ENCODE results near the gene PPIP5K1. TPM values are rescaled to one million over a fixed set of nuclear protein-coding genes. Genes with fewer than 3 reads are reported as not detected.
"Not testable (repeated sequence)": the region's sequence is repeated elsewhere in the genome, so short reads cannot be mapped to it uniquely, and the experiment has no call there.

The PPIP5K1 gene
- total RNA-seq, 2 donors from 2014 or later: 19.0 to 58.4 TPM

DNA sequence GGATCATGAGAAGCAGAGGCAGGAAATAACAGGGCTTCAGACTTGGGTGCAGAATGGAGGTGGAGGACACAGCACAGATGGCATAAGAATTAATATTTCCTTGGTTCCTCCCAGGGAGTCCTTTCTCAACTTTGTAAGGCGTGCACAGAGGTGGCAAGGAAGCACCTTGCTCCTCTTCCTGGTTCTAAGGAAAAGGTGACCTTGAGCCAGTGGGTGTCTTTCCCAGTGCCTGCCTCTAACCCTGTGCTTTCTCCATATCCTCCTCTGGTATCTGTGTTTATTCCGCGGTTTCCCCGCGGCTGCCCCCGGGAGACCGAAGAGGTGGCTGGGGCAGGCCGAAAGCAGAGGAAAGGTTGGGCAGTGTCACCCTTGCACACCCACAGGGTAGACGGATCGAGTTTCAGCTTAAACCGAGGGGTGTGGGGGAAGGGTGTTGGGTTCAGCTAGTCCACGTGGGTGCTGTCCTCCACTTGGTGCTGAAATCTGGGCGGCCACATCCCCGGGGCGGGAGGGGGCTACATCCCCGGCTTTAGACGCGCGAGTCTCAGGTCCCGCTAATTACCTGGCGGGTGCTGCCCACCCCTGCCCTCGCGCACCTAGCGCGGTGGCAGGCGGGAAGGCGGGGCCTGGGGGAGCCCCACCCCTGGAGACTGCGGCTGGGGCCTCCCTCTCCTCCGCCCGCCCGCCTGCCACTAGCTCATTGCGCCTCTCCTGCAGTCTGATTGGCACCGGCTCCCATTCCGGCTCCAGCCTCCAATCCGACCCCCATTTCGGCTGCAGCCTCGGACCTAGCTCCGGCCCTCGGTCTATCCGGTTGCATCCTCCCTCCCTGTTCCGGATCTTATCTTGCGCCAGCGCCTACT lies 3.6 kb upstream of the PPIP5K1 start, which contains the start of gene CKMT1B:
TSS of gene CKMT1B (plus strand) at position 700 of the 863 bp plus-strand sequence. CDS start 192 bp downstream, outside the sequence.
- H3K9me3 ChIP-seq; H3K4me3 ChIP-seq; H3K4me1 ChIP-seq (replicated peaks); intact Hi-C loops (cut with DNase I); H3K27ac ChIP-seq; DNase-seq (ENCODE audit: low spot score); H3K36me3 ChIP-seq; H3K27me3 ChIP-seq (replicated peaks; ENCODE audit: insufficient read depth): not testable (repeated sequence)
- no CpG with 5 or more reads among the region's 43 CpGs for WGBS

DNA sequence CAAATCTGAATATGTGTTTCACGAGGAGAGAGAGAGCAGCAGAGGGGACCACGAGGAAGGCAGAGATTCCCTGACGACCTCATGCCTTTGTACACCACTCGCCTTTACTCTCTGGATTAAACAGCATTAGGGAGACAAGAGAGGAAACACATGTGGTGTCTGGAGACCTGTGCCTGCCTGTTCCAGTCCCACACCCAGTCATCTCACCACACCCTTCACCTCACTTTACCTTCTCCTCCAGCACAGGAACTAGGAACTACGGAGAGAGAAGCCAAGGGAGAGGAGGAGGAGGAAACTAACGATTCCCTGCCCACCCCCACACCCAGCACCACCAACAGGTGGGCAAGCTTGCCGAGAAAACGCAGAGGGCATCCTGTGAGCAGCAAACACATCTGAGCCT lies 2.8 kb upstream of the PPIP5K1 start:
- DNase-seq (ENCODE audit: low spot score); H3K36me3 ChIP-seq; H3K4me3 ChIP-seq; H3K4me1 ChIP-seq (replicated peaks); H3K9me3 ChIP-seq; H3K27me3 ChIP-seq (replicated peaks; ENCODE audit: insufficient read depth); H3K27ac ChIP-seq; intact Hi-C loops (cut with DNase I): not testable (repeated sequence)
- 10% methylated on average over 4 of the region's 8 CpGs for WGBS

DNA sequence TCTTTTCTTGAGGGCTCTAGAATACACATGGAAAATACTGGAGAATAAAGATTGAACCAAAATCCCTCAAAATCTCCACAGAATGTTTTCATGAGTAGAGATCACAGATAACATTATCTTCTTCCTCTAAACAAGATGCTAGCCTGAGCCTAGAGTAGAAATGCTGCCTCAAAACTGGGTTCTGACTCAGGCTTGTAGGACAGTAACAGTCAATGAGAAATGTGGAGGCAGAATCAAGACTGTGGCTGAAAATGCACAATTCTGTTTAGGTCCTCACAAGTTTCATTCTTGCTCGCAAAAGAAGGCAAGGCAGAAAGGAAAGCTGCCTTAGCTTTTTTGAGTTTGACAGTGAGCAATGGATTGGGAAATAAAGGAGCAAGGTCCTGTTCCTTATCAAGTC lies 15.4 kb downstream of the PPIP5K1 start:
- H3K27me3 ChIP-seq (replicated peaks; ENCODE audit: insufficient read depth); H3K9me3 ChIP-seq; H3K4me1 ChIP-seq (replicated peaks); H3K4me3 ChIP-seq; H3K36me3 ChIP-seq; H3K27ac ChIP-seq; DNase-seq (ENCODE audit: low spot score); intact Hi-C loops (cut with DNase I): not testable (repeated sequence)
- WGBS: no CpG with 5 or more reads among the region's 1 CpG

DNA sequence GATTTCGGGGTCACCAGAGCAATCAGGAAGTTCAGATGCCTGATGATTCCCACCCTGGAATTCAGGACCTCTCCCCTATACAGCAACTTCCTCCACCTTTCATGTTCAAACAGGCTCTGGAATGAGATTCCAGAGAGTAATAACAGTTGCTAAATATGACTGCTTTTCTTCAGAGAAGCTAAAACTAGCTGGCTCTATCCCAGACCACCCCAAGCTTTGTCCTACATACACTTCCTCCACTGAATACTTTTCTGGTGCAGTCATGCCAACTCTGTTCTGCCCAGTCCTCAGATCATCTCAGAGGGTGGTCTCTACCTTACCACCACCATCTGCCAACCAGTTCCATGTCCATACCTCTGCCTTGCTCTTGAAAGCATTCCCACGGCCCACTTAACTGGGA lies 23.4 kb downstream of the PPIP5K1 start:
- H3K27me3 ChIP-seq (replicated peaks; ENCODE audit: insufficient read depth); H3K27ac ChIP-seq; DNase-seq (ENCODE audit: low spot score); intact Hi-C loops (cut with DNase I); H3K9me3 ChIP-seq; H3K36me3 ChIP-seq; H3K4me3 ChIP-seq; H3K4me1 ChIP-seq (replicated peaks): not testable (repeated sequence)
- no CpG with 5 or more reads among the region's 2 CpGs for WGBS

DNA sequence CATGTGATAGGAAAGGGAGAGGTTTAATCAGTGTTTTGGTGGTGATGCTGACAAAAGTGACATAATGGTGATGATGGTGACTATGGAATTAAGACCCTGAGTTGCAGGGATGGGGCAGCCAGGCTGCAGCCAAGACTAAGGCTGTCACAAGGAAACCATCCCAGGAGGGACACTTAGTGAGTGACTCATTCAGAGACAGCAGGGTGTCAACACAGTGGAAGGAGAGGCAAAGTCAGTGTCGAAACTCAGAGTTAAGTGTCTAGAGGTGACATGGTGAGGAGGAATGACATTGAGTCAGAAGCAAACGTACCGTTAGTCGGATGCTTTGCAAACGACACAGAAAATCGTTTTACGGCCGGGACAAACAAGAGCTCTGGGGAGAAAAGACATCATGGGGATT lies 26.2 kb downstream of the PPIP5K1 start:
- H3K27ac ChIP-seq; H3K4me1 ChIP-seq (replicated peaks); H3K4me3 ChIP-seq; H3K9me3 ChIP-seq; H3K27me3 ChIP-seq (replicated peaks; ENCODE audit: insufficient read depth); H3K36me3 ChIP-seq; DNase-seq (ENCODE audit: low spot score); intact Hi-C loops (cut with DNase I): not testable (repeated sequence)
- no CpG with 5 or more reads among the region's 8 CpGs for WGBS

DNA sequence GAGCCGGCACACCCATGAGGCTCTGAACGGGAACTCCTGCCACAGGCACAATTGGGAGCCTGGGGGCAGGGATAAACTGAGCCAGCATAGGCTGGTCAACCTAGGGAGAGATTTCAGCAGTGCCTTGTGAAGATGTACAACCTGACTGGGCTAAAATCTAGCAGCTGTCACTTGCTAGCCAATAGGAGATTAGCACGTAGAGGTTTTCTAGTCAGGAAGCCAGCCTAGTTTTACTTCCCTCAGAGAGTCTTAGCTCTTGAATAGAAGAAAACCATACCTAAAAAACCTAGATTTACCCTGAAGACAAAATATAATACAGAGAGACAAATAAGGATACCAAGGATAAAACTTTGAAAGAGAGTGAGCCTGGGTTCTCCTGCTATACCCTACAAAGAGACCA lies 27.3 kb downstream of the PPIP5K1 start:
- intact Hi-C loops (cut with DNase I); DNase-seq (ENCODE audit: low spot score); H3K9me3 ChIP-seq; H3K27ac ChIP-seq; H3K27me3 ChIP-seq (replicated peaks; ENCODE audit: insufficient read depth); H3K36me3 ChIP-seq; H3K4me1 ChIP-seq (replicated peaks); H3K4me3 ChIP-seq: not testable (repeated sequence)
- WGBS: no CpG with 5 or more reads among the region's 3 CpGs

DNA sequence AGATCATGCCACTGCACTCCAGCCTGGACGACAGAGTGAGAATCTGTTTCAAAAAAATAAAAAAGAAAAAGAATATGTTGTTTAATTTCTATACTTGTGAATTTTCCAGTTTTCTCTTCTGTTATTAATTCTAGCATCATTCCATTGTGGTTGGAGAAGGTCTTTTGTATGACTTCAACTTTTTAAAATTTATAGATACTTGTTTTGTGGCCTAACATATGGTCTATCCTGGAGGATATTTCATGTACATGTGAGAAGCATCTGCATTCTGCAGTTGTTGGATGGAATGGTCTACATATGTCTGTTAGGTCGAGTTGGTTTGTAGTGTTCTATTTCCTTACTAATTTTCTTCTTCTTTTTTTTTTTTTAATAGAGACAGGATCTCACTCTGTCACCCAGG lies 37.0 kb downstream of the PPIP5K1 start:
- 79% methylated on average over 2 of the region's 2 CpGs for WGBS
- DNase-seq (ENCODE audit: low spot score): no peak
- H3K27me3 ChIP-seq (replicated peaks; ENCODE audit: insufficient read depth): no peaks in the 10 kb centered on the region
- H3K36me3 ChIP-seq: no peaks in the 10 kb centered on the region
- intact Hi-C loops (cut with DNase I): no loop called here
- no peak overlapping the region for H3K4me3 ChIP-seq
- no peaks in the 10 kb centered on the region for H3K4me1 ChIP-seq (replicated peaks)
- no peaks in the 10 kb centered on the region for H3K9me3 ChIP-seq
- H3K27ac ChIP-seq: no peak overlapping the region
- TF ChIP-seq POLR2A (IDR thresholded peaks at IDR 0.05) (no peak), POLR2AphosphoS5 (IDR thresholded peaks at IDR 0.05) (no peak)
- TF ChIP-seq, protein P1, sequence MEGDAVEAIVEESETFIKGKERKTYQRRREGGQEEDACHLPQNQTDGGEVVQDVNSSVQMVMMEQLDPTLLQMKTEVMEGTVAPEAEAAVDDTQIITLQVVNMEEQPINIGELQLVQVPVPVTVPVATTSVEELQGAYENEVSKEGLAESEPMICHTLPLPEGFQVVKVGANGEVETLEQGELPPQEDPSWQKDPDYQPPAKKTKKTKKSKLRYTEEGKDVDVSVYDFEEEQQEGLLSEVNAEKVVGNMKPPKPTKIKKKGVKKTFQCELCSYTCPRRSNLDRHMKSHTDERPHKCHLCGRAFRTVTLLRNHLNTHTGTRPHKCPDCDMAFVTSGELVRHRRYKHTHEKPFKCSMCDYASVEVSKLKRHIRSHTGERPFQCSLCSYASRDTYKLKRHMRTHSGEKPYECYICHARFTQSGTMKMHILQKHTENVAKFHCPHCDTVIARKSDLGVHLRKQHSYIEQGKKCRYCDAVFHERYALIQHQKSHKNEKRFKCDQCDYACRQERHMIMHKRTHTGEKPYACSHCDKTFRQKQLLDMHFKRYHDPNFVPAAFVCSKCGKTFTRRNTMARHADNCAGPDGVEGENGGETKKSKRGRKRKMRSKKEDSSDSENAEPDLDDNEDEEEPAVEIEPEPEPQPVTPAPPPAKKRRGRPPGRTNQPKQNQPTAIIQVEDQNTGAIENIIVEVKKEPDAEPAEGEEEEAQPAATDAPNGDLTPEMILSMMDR (IDR thresholded peaks at IDR 0.05): no peak

DNA sequence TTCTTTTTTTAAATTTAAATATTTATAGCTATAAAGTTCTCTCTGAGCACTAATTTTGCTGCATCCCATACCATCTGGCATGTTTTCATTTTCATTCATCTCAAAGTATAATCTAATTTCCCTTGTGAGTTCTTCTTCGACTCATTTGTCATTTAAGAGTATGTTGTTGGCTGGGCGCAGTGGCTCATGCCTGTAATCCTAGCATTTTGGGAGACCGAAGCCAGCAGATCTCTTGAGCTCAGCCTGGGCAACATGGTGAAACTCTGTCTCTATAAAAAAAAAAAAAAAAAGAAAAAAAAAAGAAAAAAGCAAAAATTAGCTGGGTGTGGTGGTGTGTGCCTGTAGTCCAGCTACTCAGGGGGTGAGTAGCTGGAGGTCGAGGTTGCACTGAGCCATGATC lies 37.8 kb downstream of the PPIP5K1 start:
- Histone ChIP-seq H3K27ac (no peak overlapping the region), H3K27me3 (replicated peaks; ENCODE audit: insufficient read depth) (no peaks in the 10 kb centered on the region), H3K36me3 (no peaks in the 10 kb centered on the region), H3K4me3 (no peak overlapping the region), H3K9me3 (no peaks in the 10 kb centered on the region), H3K4me1 (replicated peaks) (no peaks in the 10 kb centered on the region)
- 97% methylated on average over 4 of the region's 4 CpGs for WGBS
- intact Hi-C loops (cut with DNase I): no loop called here
- DNase-seq (ENCODE audit: low spot score): no peak
- TF ChIP-seq, protein P1 (IDR thresholded peaks at IDR 0.05): no peak
- TF ChIP-seq POLR2AphosphoS5 (IDR thresholded peaks at IDR 0.05): no peak
- TF ChIP-seq POLR2A (IDR thresholded peaks at IDR 0.05): no peak

Measured in prostate gland (tissue), 2 donors.